Endodermal cell (in vitro differentiated cells): ENCODE results near the gene PALLD. TPM values are rescaled to one million over a fixed set of nuclear protein-coding genes. Genes with fewer than 3 reads are reported as not detected.

ENCODE experiments used
- DNase-seq: peaks from one replicate; pipeline ENCODE4 v3.0.0-alpha.2; 2017
- H3K27ac ChIP-seq: 2 replicates; pipeline ENCODE4 v1.5.1; 2013; ENCODE audit warnings: mild to moderate bottlenecking, low read depth, low read length, moderate library complexity
- H3K27me3 ChIP-seq: 2 replicates; pipeline ENCODE4 v1.6.1; 2013; ENCODE audit warnings: mild to moderate bottlenecking, low read length, moderate library complexity; ENCODE audit not compliant: insufficient read depth, control insufficient read depth, poor library complexity, severe bottlenecking
- H3K36me3 ChIP-seq: 2 replicates; pipeline ENCODE4 v1.7.0; 2013; ENCODE audit warnings: mild to moderate bottlenecking, low read length, moderate library complexity; ENCODE audit not compliant: control insufficient read depth, insufficient read depth
- H3K4me1 ChIP-seq: one replicate; pipeline ENCODE4 v1.7.0; 2013; ENCODE audit warnings: low read length; ENCODE audit not compliant: control insufficient read depth, insufficient read depth
- H3K4me3 ChIP-seq: 2 replicates; pipeline ENCODE4 v1.5.1; 2013; ENCODE audit warnings: mild to moderate bottlenecking, low read length, moderate library complexity
- H3K9ac ChIP-seq: 2 replicates; pipeline ENCODE4 v1.6.1; 2013; ENCODE audit warnings: mild to moderate bottlenecking, low read length, moderate library complexity; ENCODE audit not compliant: poor library complexity, severe bottlenecking; ENCODE audit errors: extremely low read depth
- H3K9me3 ChIP-seq: 2 replicates; pipeline ENCODE4 v1.6.1; 2013; ENCODE audit warnings: mild to moderate bottlenecking, low read length, moderate library complexity; ENCODE audit not compliant: control insufficient read depth
- H3K27ac Mint-ChIP-seq: 2 replicates; pipeline ENCODE4 v1.8.0; 2020; ENCODE audit warnings: mixed read lengths
- H3K27me3 Mint-ChIP-seq: 2 replicates; pipeline ENCODE4 v1.8.0; 2021; ENCODE audit warnings: mild to moderate bottlenecking, mixed read lengths; ENCODE audit not compliant: insufficient read depth
- H3K36me3 Mint-ChIP-seq: 2 replicates; pipeline ENCODE4 v1.8.0; 2020; ENCODE audit warnings: low read depth, mixed read lengths
- H3K4me1 Mint-ChIP-seq: 2 replicates; pipeline ENCODE4 v1.8.0; 2020; ENCODE audit warnings: mixed read lengths
- H3K4me3 Mint-ChIP-seq: 2 replicates; pipeline ENCODE4 v1.8.0; 2020; ENCODE audit warnings: mild to moderate bottlenecking, moderate library complexity, mixed read lengths
- H3K9me3 Mint-ChIP-seq: 2 replicates; pipeline ENCODE4 v1.8.0; 2020; ENCODE audit warnings: mild to moderate bottlenecking, mixed read lengths
- WGBS, 2 experiments: methylation state at CpG; one replicate each; pipeline versions ENCODE4 v1.1.5 to v1.1.7; 2013; ENCODE audit warnings: missing lambda C conversion rate in 2 of 2, mixed read lengths in 1 of 2; ENCODE audit not compliant: insufficient coverage in 1 of 2, insufficient read length in 1 of 2; 5-methylcytosine and 5-hydroxymethylcytosine counted together
- total RNA-seq, 2 donors: library from RNA; stranded (reverse); fragmentation: NEBNext Ultra II Directional in 1 of 2; extraction: Animal tissue kit (Norgen Biotek cat#: 25700) in 1 of 2; gene quantifications; 2 replicates in 1 of 2; 3 replicates in 1 of 2; pipeline ENCODE4 v1.2.1, GENCODE V29; 2021
- TF ChIP-seq, protein P1 (sequence below): fragments of 200-600 bp; sonication (generic); conservative IDR thresholded peaks from 2 replicates; pipeline ENCODE4 v1.5.0; 2021; ENCODE audit warnings: antibody characterized with exemption, mild to moderate bottlenecking

Gene PALLD
- total RNA-seq, 2 donors from 2014 or later = 51.8 to 86.7 TPM

DNA sequence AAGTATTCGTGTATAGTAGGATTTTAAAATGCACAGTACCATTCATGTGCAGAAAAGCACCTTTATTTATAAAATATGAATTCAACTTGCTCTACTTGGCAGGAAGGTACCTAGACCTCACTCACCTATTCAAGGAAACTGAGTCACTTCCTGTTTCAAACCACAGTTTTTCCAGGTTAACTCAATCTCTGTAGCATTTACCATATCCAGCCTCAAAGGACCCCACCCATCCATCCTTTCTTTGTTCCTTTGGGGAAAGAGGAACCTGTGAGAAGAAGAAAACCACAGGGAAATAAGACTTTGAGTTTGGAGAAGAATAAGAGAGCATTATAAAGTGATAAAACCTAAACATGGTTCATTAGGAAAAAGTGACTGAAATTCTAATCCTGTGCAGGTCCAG, 262.5 kb downstream of the PALLD start:
- Mint-ChIP-seq H3K27me3 (peaks cover 92% of the 10 kb centered on the region), H3K4me1 (peaks cover 9% of the 10 kb centered on the region), H3K4me3 (no peak overlapping the region), H3K9me3 (peaks cover 3% of the 10 kb centered on the region), H3K27ac (no peak overlapping the region), H3K36me3 (no peaks in the 10 kb centered on the region)
- TF ChIP-seq, protein P1, sequence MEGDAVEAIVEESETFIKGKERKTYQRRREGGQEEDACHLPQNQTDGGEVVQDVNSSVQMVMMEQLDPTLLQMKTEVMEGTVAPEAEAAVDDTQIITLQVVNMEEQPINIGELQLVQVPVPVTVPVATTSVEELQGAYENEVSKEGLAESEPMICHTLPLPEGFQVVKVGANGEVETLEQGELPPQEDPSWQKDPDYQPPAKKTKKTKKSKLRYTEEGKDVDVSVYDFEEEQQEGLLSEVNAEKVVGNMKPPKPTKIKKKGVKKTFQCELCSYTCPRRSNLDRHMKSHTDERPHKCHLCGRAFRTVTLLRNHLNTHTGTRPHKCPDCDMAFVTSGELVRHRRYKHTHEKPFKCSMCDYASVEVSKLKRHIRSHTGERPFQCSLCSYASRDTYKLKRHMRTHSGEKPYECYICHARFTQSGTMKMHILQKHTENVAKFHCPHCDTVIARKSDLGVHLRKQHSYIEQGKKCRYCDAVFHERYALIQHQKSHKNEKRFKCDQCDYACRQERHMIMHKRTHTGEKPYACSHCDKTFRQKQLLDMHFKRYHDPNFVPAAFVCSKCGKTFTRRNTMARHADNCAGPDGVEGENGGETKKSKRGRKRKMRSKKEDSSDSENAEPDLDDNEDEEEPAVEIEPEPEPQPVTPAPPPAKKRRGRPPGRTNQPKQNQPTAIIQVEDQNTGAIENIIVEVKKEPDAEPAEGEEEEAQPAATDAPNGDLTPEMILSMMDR = no peak
- H3K36me3 ChIP-seq = no peaks in the 10 kb centered on the region
- WGBS, 2 experiments = 100% methylated on average over 1 of the region's 1 CpG; no CpG with 5 or more reads in 1 of the 2 experiments
- no peaks in the 10 kb centered on the region for H3K4me1 ChIP-seq
- H3K27ac ChIP-seq = no peak overlapping the region
- H3K9me3 ChIP-seq = peaks cover 5% of the 10 kb centered on the region
- DNase-seq = no peak
- no peak overlapping the region for H3K9ac ChIP-seq
- H3K4me3 ChIP-seq = no peak overlapping the region
- peaks cover 85% of the 10 kb centered on the region for H3K27me3 ChIP-seq

DNA sequence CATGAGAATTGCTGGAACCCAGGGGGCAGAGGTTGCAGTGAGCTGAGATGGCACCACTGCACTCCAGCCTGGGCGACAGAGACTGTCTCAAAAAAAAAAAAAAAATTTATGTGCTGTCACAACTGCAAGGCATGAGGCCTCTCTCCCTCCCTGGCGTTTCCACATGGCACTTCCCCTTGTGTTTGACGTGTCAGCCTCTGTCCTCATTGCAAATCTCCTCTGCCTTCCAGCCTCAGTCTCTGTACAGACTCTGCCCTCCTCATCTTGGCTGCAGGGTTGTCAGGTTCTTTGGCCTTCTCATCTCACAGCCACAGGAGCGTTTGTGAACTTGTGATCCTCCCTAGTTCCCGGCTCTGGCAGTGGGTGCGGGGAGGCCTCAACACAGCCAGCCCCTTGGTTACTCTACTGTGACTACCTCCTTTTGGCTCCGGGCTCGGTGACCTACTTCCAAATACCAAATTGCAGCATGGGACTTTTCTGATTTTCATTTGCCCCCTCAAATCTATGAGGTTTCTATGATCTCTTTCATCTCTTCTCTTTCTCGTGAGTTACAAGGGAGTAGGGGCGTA, 263.2 kb downstream of the PALLD start:
- H3K4me1 ChIP-seq = no peaks in the 10 kb centered on the region
- H3K9me3 ChIP-seq = no peaks in the 10 kb centered on the region
- TF ChIP-seq, protein P1 = no peak
- no peak overlapping the region for H3K9ac ChIP-seq
- H3K4me1 Mint-ChIP-seq = peaks cover 13% of the 10 kb centered on the region
- no peak overlapping the region for H3K27ac ChIP-seq
- H3K36me3 Mint-ChIP-seq = no peaks in the 10 kb centered on the region
- H3K9me3 Mint-ChIP-seq = peaks cover 3% of the 10 kb centered on the region
- no peak overlapping the region for H3K27ac Mint-ChIP-seq
- H3K36me3 ChIP-seq = no peaks in the 10 kb centered on the region
- DNase-seq = no peak
- H3K27me3 ChIP-seq = peaks cover 78% of the 10 kb centered on the region
- H3K4me3 Mint-ChIP-seq = no peak overlapping the region
- no peak overlapping the region for H3K4me3 ChIP-seq
- H3K27me3 Mint-ChIP-seq = peaks cover 89% of the 10 kb centered on the region
- WGBS, 2 experiments = 93% methylated on average over 10 of the region's 10 CpGs

DNA sequence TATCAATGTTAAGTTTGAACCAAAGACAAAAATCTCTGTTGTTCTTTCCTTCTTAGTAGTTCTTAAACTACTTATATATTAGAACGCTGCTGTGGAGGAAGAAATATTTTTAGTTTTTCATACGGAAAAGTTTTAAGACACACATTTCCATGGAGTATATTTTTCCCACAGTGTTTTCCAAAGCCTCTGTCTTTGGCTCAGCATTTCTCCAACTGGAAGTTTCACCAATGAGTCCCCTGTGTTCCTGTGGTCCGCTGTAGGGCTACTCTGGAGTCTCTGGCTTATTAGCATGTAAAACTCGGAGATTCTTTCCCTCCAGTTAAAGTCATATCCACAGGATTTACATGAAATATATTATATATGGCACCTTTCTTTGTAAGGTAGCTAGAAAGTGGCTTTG, 264.2 kb downstream of the PALLD start:
- H3K4me3 Mint-ChIP-seq = no peak overlapping the region
- TF ChIP-seq, protein P1 = no peak

More for the DNA sequence above, 264.2 kb downstream of the PALLD start:
- Histone ChIP-seq H3K27ac (no peak overlapping the region), H3K4me3 (no peak overlapping the region), H3K9ac (no peak overlapping the region), H3K4me1 (no peaks in the 10 kb centered on the region), H3K36me3 (no peaks in the 10 kb centered on the region), H3K9me3 (no peaks in the 10 kb centered on the region), H3K27me3 (peaks cover 68% of the 10 kb centered on the region)
- WGBS, 2 experiments = 89 to 100% methylated on average over 3 of the region's 4 CpGs
- DNase-seq = no peak
- H3K4me1 Mint-ChIP-seq = peaks cover 13% of the 10 kb centered on the region
- peaks cover 89% of the 10 kb centered on the region for H3K27me3 Mint-ChIP-seq
- no peak overlapping the region for H3K27ac Mint-ChIP-seq
- H3K36me3 Mint-ChIP-seq = no peaks in the 10 kb centered on the region
- no peaks in the 10 kb centered on the region for H3K9me3 Mint-ChIP-seq
